Measurements from ENCODE around the gene POR.

POR gene

GRCh38 chr7:75971961-75972763, 57.2 kb downstream of the POR start:
- no peaks in the 10 kb centered on the region for H4K20me1 ChIP-seq (ENCODE audit: insufficient read depth, low read length)
- no peak overlapping the region for H2AFZ ChIP-seq (ENCODE audit: low read length)
- no peaks in the 10 kb centered on the region for H3F3A ChIP-seq (ENCODE audit: insufficient read depth, low read length)
- no peak overlapping the region for H3K27ac ChIP-seq (ENCODE audit: low read length)
- DNase-seq, result no peak
- TF ChIP-seq EZH2 (optimal IDR thresholded peaks at IDR 0.05; ENCODE audit: low read depth, low read length), result no peak
- H3K4me1 ChIP-seq (ENCODE audit: low read length), result no peaks in the 10 kb centered on the region
- no peaks in the 10 kb centered on the region for H3K36me3 ChIP-seq (replicated peaks; ENCODE audit: insufficient read depth, low read length)
- H3K4me2 ChIP-seq (ENCODE audit: low read depth, low read length), result no peak overlapping the region
- no peaks in the 10 kb centered on the region for H3K9me2 ChIP-seq (replicated peaks; ENCODE audit: insufficient read depth, low read length)
- no peaks in the 10 kb centered on the region for H3K9me3 ChIP-seq (replicated peaks; ENCODE audit: insufficient read depth, low read length)
- no peak overlapping the region for H3K9ac ChIP-seq (ENCODE audit: low read length)
- H3K4me3 ChIP-seq (ENCODE audit: low read length), result no peak overlapping the region
- H3K27me3 ChIP-seq (replicated peaks; ENCODE audit: insufficient read depth, low read length), result no peaks in the 10 kb centered on the region
- H3K79me2 ChIP-seq (ENCODE audit: low read length), result no peaks in the 10 kb centered on the region

DNA sequence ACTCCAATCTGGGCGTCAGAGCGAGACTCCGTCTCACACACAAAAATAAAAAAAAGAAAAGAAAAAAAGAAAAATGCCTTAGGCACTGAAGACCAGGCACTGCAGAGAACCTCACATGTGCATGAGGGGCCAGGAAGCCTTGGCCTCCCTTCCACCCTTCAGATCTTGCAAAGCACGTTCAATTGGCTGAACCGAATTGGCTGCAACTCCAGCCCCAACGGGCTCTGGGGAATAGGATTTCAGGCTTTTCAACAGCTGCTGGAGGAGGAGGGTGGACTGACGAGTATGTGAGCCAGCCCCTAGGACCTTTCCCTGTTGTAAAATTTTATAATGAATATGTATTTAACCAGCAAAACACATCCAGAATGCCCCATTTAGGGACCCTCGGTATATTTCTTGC, 62.8 kb downstream of the POR start:
- no peak for DNase-seq
- Histone ChIP-seq H3K9ac (ENCODE audit: low read length) (no peak overlapping the region), H3K27ac (ENCODE audit: low read length) (no peak overlapping the region), H3K4me1 (ENCODE audit: low read length) (no peaks in the 10 kb centered on the region), H3K36me3 (replicated peaks; ENCODE audit: insufficient read depth, low read length) (no peaks in the 10 kb centered on the region), H3K9me3 (replicated peaks; ENCODE audit: insufficient read depth, low read length) (no peaks in the 10 kb centered on the region), H3F3A (ENCODE audit: insufficient read depth, low read length) (no peaks in the 10 kb centered on the region), H2AFZ (ENCODE audit: low read length) (no peak overlapping the region), H3K79me2 (ENCODE audit: low read length) (no peaks in the 10 kb centered on the region), H3K4me3 (ENCODE audit: low read length) (no peak overlapping the region), H3K27me3 (replicated peaks; ENCODE audit: insufficient read depth, low read length) (no peaks in the 10 kb centered on the region), H3K9me2 (replicated peaks; ENCODE audit: insufficient read depth, low read length) (no peaks in the 10 kb centered on the region), H3K4me2 (ENCODE audit: low read depth, low read length) (no peak overlapping the region), H4K20me1 (ENCODE audit: insufficient read depth, low read length) (no peaks in the 10 kb centered on the region)
- TF ChIP-seq CTCF (IDR thresholded peaks at IDR 0.05; ENCODE audit: low read length), result no peak
- no peak for TF ChIP-seq EZH2phosphoT487 (IDR thresholded peaks at IDR 0.05; ENCODE audit: low read length)
- no peak for TF ChIP-seq EZH2 (optimal IDR thresholded peaks at IDR 0.05; ENCODE audit: low read depth, low read length)

- no peaks in the 10 kb centered on the region for H3K27me3 ChIP-seq (replicated peaks; ENCODE audit: insufficient read depth, low read length)
- H3K4me2 ChIP-seq (ENCODE audit: low read depth, low read length), result no peak overlapping the region
- H3K9me3 ChIP-seq (replicated peaks; ENCODE audit: insufficient read depth, low read length), result no peaks in the 10 kb centered on the region
- no peaks in the 10 kb centered on the region for H3K79me2 ChIP-seq (ENCODE audit: low read length)
- no peaks in the 10 kb centered on the region for H4K20me1 ChIP-seq (ENCODE audit: insufficient read depth, low read length)
- no peaks in the 10 kb centered on the region for H3K4me1 ChIP-seq (ENCODE audit: low read length)
- no peak for TF ChIP-seq CTCF (IDR thresholded peaks at IDR 0.05; ENCODE audit: low read length)
- no peak for TF ChIP-seq EZH2phosphoT487 (IDR thresholded peaks at IDR 0.05; ENCODE audit: low read length)
- TF ChIP-seq EZH2 (optimal IDR thresholded peaks at IDR 0.05; ENCODE audit: low read depth, low read length), result no peak
- no peak overlapping the region for H3K27ac ChIP-seq (ENCODE audit: low read length)
- H3K4me3 ChIP-seq (ENCODE audit: low read length), result no peak overlapping the region
- no peaks in the 10 kb centered on the region for H3K36me3 ChIP-seq (replicated peaks; ENCODE audit: insufficient read depth, low read length)
- H3K9ac ChIP-seq (ENCODE audit: low read length), result no peak overlapping the region
- no peak for DNase-seq
- H3F3A ChIP-seq (ENCODE audit: insufficient read depth, low read length), result no peaks in the 10 kb centered on the region
- no peak overlapping the region for H2AFZ ChIP-seq (ENCODE audit: low read length)
- H3K9me2 ChIP-seq (replicated peaks; ENCODE audit: insufficient read depth, low read length), result no peaks in the 10 kb centered on the region
These were observed 64.9 kb downstream of the POR start for GRCh38 chr7:75979759-75980429.
